GM21528 (cell line): ENCODE results near the gene AKAP1.

Experiments used
- ATAC-seq: cut with Tn5 transposase; IDR thresholded peaks from one replicate; pipeline ENCODE4 v1.9.1; 2021; ENCODE audit warnings: mild to moderate bottlenecking, moderate library complexity; ENCODE audit not compliant: unreplicated experiment, low FRiP score

Gene AKAP1

DNA sequence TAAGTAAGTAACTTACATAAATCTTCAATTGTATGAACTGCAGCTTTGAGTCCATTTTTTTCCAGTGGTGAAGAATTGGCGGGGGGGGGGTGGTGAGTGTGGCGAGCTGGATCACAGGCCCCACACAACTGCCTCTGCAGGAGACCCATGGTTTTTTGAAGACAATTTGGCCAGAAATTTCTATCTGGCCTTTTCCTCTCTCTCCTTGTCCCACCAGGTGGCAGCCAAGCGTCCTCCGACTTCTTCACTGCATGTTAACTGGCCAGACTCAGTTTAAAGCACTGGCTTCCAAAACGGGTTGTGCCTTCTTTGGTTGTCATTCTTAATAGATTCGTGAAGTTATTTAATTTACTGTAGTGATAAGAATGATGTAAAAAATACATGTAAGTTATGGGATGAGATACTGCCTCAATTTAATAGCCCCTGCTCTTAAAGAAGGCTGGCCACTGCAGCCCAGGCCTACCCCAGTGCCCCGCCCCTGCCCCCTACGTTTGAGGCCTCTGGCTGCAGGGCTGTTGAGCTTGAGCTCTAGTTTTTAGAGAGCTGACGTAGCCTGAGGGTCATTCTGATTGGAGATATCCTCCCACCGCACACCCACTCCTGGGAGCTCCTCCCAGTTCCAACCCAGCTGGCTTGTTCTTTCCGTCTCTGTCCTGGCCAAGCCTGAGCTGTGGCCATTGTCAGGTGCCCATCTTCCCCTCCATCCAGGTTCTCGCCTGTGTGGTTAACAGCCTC lies 36.4 kb downstream of the AKAP1 start:
- ATAC-seq = no peak

DNA sequence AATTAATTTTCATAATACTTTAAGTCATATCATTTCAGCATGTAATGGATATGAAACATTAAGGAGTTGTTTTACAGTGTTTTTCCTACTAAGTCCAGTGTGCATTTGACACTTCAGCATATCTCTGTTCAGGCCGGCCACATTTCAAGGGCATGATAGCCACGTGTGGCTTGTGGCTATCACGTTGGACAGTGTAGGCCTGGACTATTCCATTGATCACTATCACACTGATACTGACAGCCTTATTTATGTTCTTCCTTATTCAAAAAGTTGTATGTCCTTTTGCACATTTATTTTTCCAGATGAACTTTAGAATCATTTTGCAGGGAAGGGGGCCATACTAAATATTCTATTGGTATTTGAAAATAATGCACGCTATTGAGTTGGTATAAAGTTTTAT lies 39.0 kb downstream of the AKAP1 start:
- no peak for ATAC-seq

DNA sequence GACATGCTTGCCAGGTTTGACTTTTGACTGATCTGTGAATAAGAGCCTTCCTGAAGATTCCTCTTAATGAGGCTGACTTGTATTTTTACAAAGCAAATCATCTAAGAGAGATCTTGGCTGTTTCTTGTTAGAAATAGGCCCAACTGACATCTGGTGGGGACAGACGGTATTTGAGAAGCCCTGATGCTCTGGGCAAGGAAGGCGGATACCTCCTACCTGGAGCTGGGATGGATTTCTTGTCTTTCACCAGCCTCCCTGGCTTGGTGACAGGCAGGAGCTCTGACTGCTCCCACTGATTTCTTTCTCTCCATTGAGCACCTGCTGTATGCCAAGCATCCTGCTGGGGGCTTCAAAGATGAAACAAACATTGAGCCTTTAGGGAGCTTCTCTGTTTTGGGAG lies 40.4 kb downstream of the AKAP1 start:
- no peak for ATAC-seq

DNA sequence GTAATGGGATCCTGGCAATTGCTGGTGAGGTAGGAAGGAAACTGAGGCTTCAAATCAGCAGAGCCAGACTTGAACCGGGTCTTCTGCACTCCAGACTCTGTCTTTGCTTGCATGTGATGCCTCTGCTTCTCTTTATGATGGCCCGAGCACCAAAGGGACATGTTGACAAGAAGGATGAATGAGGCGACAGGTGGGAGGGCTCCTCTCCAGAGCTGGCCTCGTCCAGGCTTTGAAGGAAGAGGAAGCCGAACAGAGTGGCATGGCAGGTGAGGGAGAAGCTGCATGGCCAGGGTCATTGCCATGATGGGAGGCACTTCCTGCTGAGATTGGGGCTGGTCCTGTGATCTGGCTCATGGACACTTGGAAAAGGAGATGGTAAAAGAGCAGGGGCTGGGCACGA lies 40.8 kb downstream of the AKAP1 start:
- ATAC-seq = no peak

DNA sequence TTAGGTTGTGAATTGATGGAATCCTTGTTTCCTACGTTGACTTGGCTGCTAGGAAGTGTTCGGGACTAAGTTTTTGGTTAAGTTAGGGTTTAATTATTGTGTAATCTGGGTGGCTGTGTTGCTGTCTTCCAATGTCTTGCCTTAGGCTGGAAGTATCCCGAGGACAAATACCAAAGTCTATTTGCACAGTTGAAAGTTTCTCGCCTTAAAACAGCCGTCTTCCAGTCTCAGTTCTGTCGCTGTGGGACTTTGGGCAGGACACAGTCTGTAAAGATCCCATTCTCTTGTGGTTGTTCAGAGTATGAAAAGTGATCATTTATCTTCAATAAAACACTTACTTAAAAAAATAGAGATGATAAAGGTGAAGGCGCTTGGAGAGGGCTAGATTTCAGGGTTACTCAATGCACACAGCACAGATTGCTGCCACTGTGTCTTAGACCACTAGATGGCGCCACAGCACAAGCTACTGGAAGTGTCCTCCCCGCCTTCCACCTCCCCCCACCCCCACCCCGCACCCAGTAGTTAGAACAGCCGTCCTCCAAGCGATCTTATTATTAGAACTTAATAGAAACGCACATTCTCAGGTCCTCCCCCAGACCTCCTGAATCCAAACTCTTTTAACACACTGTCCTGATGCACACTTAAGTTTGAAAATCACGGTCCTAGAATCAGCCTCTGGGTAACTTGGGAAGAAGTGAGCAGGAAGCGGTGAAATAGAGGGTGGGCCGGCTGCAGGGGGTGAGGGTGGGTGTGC lies 45.8 kb downstream of the AKAP1 start:
- no peak for ATAC-seq

DNA sequence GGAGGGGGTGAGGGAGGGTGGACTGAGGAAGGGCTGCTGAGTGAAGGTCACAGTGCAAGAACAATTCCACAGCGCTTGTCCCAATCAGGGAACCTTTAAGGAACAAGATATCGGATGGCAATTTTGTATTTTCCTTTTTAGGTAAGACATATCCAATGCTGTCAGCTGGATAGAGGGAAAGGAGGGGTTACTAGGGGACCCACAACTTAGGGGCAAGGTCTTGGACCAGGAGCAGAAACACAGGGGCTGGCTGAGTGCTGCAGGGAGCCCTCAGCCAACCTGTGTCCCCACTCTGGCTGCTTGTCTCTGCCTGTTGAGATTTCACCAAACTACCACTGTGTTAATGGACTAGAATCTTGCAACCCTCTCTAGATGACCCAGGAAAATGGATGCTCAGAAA lies 47.6 kb downstream of the AKAP1 start:
- ATAC-seq = no peak

DNA sequence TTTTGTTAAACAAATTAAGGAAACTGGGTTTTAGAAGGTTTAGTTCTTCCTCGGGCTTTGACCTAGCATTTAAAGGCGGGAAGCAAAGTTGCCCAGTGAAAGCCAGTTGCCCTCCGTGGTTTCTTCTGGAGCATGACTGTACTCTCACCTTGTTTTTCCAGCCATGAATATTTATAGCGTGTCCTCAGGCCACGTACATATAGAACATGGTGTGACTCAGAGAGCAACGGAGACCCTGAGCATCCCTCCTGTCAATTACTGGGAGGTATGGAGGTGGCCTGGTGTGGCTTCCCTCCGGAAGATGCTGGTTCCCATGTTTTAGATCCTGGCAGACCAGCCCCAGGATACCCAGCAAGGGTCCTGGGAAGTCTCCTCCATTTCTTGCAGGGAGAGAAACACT lies 48.4 kb downstream of the AKAP1 start:
- ATAC-seq = no peak

DNA sequence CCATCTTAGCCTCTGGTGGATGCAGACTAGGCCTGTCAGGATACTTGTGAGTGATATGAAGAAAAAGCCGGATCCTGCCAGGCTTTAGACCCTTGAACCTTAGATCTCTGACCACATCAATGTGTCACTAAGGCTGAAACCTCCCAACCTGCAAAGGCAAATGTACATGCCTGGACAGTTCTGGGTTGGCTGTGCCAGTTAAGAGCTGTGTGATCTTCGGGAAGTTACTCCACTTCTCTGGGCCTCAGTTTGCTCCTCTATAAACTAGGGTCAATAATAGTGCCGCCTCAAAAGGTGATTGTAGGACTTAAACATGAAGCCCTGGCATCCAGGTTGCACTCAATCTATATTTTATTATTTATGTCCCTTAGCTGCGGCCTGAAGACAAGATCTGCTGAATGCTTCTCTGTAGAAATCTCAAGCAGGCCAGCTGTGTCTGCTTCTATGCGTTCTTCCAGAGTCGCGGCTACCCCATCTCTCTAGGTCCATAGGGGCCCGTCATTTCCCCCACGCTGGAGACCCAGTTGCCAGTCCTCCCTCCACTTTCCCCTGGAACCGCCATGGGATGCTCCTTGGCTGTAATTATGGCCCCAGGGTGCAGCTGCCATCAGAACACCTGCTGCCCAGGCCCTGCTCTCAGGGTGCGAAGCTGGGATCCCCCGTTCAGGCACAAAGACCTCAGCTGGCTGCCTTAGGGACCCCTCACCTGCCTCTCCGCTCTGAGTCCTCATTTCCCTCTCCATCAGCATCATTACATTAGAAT lies 50.2 kb downstream of the AKAP1 start:
- no peak for ATAC-seq

DNA sequence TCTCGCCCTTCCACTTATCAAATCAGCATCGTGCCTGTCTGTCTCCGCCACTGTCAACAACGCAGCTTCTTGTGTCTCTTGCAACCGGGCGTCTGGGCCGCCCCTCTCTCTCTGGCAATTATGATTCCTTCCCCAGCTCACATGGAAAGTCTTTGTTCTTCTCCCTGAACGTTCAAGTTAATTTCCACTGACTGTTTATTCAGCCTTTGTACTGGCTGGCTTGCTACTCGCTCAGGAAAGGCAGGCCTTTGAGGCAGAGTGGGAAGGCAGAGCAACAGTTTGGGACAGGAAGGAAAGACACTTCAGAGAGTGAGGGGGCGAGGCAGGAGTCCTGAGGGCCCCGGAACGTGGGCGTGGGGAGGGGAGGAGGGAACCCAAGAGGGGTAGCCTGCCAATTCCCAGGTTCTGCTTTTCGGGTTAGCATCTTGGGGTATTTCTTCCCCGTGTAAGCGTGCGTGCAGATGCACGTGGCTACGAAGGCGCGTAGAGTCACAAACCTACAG lies 50.8 kb downstream of the AKAP1 start:
- ATAC-seq = no peak

DNA sequence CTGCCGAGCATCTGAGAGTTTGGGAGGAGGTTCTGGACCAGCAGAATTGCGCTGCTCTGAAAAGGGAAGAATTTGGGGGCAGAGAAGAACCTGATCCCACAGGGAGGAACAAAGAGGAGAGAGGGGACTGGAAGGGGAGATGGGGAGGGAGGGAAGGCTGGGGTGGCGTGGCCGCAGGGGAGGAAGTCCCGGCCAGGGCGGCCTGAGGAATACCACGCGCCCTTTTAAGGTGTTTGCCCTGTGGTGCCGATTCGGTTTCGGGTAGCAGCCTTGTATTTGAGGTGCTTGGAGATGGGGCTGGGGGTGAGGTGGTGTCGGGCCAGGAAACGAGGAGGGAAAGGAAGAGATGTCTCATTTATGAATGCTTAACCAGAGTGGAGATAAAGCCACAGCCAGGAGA lies 51.3 kb downstream of the AKAP1 start:
- ATAC-seq = no peak

DNA sequence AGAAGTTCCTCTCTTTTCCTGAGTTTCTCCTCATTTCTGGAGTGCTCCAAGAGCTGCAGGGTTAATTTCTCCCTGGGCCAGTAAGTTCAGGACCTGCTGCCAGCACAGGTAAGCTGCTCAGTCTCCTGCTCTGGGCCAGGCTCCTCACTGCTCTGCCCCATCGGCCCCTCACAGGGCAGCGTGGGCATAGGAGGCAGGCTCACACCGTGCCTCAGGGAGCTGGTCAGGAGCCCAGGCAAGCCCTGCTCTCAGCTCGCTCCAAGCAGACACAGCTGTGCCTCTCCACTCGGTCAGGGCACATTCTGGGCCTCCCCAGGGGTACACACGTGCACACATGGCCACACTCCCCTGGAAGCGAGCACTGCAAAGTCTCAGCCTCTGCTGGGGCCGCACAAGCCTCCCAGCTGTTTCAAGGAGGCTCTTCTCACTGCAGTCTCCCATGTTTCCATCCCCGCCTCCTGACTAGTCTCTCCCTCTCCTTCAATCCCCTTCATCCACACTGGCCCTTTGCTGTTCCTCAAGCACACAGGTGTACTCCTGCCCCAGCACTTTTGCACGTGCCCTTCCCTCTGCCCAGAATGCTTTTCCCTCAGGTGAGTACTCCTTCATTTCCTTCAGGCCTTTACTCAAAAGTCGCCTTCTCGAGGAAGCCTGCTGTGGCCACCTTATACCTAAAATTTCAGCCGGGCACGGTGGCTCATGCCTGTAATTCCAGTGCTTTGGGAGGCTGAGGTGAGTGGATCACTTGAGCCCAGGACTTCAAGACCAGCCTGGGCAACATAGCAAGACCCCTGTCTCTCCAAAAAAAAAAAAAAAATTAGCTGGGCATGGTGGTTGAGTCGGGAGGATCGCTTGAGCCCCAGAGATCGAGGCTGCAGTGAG lies 53.2 kb downstream of the AKAP1 start:
- no peak for ATAC-seq

DNA sequence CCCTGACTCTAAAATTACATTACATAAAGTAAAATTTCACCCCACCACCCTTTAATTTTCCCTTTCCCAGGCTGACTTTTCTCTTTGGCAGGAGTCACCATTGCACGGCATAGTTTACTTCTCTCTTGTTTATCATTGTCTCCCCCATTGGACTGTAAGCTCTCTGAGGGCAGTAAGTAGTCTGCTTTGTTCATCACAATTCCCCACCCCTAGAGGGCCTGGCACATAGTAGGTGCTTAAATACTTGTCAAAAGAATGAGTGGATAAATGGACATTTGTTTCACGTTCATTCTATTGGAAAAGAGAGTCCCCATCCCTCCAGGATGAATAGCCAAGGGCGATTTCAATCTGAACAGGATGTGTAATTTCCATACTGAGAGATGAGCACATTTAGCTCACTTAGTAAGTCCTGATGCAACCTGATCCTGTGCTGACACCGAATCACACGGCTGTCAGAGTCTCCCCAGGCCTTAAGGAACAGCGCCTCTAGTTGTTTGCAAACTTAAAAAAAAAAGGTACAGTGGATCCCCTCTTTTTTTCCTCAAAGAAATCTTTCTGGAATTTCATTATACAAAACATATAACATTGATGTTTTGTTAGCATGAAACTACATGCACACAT lies 54.0 kb downstream of the AKAP1 start:
- no peak for ATAC-seq

DNA sequence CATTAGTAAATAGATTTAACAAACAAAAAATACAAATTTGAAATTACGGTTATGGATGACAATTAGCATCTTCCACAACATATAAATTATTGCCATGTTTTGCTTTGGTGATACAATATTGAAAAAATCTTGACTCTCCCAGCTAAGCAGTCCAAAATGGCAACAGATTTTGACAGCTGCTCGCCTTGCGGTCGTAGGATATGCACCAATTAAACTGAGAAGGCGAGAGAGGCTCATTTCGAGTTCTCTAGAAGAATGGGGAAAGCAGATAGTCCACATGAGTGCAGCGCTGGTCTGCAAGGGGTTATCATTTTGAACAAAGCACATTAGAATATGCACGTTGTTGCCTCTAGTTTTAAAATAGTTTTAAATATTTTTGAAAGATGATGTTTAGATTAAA lies 55.3 kb downstream of the AKAP1 start:
- ATAC-seq = no peak

DNA sequence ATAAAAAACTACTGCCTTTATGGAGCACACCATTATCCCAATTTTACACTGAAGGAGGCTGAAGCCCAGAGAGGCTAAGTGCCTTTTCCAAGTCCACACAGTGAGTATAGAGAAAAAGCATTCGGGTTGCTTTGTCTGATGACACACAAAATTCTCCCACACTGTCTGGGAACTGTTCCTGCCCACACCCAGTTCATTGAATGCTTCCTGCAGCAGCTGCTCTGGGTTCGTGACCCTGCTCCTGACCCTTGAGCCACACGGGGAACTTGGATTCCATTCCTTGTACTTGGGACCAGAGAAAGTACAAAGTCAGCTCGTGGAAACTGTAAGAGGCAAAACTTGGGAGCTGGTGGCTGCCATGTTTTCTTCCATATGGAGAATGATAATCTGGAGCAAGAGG lies 57.9 kb downstream of the AKAP1 start:
- no peak for ATAC-seq

DNA sequence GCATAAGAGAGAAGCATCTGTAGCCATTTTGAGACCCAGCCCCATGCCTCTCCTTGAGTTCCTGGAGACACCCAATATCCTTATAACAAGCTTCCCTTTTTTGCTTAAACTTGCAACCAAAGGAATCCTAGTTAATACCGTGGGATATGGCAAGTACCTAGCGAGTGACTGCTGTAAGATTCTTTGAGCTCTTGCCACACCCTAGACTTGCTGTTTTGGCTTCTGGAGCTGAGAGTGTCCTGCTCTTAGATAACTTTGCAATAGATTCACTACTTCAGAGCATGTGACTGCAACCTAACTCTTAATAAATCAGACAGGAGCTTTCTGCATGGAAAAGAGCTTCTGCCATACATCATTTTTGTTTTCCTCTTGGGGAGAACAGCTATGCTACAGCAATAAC lies 58.3 kb downstream of the AKAP1 start:
- ATAC-seq = no peak

DNA sequence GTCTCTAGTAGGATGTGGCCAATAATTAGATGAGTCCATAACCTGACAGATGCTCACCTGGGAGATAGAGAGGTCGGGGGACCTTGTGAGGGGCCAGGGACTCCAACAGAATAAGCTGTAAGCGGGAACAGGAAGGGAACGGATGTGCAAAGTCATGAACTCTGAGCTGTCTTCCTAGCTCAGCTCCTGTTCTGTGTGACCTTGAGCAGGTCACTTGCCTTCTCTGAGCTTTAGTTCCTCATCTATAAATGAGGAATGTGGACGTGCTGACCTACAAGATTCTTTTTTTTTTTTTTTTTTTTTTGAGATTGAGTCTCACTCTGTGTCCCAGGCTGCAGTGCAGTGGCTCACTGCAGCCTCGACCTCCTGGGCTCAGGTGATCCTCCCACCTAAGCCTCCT lies 58.9 kb downstream of the AKAP1 start:
- ATAC-seq = no peak

DNA sequence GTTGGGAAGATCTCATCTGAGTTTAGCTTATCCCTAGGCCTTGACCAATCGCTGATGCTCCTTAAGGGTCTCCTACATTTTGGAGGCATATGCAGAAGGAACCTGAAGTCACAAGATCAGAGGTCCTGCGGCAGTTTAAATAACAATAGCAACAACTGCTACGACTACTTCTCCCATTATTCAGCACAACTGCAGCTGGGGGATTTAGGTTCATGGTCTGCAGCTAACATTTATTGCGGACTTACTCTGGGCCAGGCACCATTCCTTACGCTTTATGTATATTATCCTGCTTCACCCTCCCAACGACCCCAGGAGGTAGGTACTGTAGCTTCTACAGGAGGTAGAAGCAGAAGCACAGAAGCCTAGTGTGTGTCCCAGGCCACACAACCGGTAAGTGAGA lies 59.5 kb downstream of the AKAP1 start:
- no peak for ATAC-seq

DNA sequence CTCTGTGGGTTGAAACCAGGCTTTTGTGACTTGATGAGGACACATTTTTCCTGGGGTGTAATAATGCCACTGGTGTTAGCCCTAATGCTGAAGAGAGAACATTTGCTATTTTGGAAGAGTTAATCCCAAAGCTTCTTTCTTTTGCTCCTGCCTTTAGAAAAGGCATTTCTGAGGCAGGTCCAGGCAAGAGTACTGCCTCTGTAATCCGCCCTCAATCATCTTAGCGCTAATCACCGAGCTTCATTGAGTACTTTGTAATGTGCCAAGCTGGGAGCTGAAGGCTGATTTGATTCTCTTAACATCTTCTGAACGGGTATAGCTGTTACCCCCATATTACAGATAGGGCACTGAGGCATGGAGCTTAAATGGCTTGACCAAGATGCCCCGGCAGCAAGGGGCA lies 60.3 kb downstream of the AKAP1 start:
- no peak for ATAC-seq

DNA sequence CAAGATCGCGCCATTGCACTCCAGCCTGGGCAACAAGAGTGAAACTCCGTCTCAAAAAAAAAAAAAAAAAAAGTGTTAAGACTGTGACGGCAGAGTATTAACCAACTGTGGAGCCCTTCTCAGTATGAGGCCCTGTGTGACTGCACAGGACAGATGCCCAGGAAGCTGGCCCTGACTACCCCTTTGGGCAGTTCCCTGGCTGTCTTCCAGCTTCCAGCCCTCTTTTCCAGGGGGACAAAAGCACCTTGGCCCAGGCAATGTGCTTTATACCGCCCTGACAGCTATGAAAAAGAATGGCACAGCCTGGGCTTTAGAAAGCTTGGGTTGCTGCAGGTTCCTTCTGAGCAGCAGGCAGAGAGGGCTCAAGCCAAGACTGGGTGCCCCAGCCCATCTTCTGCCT lies 61.2 kb downstream of the AKAP1 start:
- no peak for ATAC-seq

DNA sequence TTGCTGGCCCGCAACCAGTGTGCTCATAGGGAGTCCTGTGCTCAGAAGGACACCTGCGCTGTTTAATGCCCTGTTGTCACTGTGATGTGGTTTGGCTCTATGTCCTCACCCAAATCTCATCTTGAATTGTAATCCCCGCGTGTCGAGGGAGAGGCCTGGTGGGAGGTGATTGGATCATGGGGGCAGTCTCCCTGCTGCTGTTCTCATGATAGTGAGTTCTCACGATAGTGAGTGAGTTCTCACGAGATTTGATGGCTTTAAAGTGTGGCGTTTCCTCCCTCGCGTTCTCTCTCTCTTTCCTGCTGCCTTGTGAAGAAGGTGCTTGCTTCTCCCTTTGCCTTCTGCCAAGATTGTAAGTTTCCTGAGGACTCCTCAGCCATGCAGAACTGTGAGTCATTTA lies 66.8 kb downstream of the AKAP1 start:
- ATAC-seq = no peak
